Measurements from ENCODE around the gene RNF41.

The RNF41 gene

DNA sequence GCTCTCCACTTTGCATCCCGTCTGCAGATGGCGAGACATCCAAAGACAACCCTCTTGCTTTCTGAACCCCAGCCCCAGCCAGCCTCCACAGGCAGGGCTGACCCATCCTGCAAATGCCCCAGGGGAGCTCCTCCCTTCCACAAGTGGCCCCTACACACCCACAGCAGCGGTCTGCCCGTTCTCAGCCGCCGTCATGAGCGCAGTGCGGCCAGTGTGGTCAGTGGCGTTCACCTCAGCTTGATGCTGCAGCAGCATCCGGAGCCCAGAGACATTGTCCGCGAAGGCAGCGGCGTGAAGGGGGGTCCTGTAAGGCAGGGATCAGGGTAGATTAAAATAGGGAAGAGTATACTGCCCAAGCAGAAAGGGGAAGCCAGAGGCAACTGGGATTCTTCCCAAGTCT, 22.8 kb upstream of the RNF41 start:
- DNase-seq (ENCODE audit: low read depth in 2 of 3, low spot score in 2 of 3): no peak

DNA sequence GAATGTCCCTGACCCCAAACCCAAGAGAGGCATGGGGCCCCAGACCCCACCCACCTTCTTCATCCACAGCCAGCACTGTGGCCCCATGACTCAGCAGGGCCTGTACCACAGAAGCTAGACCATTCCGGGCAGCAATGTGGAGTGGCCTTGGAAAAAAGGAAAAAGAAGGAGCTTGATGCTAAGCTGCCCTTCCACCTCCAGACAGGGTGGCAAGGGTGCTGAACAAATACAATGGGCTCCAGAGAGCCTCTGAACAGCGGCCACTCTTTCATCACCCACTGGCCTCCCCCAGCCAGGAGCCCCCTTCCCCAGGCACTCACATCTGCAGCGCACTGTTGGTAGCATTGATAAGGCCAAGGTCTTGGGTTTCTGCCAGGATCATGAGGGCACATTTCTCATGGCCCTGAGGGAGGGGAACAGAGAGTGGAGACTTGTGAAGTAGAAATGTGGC, 22.0 kb upstream of the RNF41 start:
- DNase-seq (ENCODE audit: low read depth in 2 of 3, low spot score in 2 of 3): no peak

DNA sequence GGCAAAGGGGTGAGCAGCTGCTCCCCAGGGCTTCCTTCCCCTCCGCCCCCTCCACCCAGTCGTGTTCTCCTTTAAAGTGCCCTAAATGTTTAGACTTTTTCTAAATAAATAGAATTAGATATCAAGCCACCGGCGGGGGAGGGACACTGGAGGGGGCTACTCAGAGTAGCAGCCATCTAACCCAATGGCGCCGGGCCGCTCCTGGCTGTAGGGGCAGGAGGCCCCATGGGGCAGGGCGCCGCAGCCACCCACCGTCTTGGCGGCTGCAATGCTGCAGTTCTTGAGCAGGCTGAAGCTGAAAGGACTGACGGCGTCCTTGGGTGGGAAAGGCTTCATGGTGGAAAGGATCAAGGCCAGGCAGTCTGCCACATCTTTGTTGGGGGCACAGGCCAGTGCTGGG, 21.3 kb upstream of the RNF41 start:
- DNase-seq (ENCODE audit: low read depth in 2 of 3, low spot score in 2 of 3): no peak

DNA sequence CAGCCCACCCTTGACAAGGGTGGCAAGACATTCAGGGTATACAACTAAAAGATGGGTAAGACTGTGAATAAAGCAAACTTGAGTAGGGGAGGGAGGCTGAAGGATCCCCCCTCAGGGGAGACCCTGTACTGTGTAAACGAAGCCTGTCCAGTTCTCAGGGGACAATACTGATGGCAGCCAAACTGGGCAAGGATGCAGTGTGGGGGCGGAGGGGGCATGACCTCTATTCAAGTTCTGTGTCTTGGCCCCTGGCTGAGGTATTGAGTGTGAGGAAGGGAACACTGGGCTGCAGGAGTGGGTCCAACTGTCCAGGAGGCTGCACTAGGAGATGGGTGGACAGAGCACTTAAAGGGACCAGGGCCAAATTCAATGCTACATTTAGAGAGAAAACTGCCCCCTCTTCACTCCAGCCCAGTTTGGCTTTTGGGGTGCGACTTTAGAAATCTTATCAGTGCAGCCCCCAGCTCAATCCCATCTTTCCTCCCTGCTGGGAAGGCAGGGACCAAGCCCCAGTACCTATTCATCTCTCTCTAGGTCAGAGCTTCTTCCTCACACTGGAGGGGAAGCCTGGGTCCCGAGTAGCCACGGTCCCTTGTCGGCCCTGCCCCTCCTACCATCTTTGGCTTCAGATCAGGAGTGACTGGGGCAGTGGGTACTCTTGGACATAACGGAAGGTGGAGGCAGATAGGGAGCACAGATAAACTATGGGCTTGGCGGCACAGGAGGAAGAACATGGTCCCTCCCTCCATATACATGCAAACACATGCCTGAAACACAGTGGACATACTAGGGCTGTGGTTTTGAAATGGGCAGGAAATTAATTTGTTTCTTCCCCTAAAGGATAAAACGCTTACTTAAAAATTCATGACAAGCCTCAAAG, 19.9 kb upstream of the RNF41 start:
- no peak for DNase-seq (ENCODE audit: low read depth in 2 of 3, low spot score in 2 of 3)

DNA sequence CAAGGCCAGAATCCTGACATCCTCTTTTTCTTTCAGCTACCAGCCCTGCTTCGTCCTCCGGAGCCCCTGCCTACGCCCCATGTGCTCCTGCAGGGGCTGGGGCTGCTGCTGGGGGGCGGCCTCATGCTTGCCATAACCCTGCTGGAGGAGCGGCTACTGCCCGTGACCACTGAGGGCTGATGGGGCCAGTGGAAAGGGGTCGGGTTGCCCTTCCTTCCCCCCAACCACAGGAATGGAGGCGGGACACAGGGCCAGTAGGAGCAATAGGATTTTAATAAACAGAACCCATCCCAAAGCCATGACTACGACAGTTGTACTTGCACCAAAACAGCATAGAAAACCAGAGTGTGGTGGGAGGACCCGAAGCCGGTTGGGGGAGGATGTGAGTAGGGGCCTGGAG, 15.8 kb upstream of the RNF41 start:
- DNase-seq (ENCODE audit: low read depth in 2 of 3, low spot score in 2 of 3): no peak

DNA sequence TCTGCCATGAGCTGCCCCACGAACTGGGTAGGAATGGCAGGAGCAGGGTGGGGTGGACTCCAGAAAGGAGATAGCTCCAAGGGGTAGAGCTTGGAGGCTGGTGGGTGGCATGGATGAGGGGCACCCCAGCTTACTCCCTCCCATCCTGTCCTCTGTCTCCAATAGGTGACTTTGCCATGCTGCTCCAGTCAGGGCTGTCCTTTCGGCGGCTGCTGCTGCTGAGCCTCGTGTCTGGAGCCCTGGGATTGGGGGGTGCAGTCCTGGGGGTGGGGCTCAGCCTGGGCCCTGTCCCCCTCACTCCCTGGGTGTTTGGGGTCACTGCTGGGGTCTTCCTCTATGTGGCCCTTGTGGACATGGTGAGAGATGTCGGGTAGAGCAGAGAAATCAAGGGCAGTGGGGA, 15.3 kb upstream of the RNF41 start:
- no peak for DNase-seq (ENCODE audit: low read depth in 2 of 3, low spot score in 2 of 3)

DNA sequence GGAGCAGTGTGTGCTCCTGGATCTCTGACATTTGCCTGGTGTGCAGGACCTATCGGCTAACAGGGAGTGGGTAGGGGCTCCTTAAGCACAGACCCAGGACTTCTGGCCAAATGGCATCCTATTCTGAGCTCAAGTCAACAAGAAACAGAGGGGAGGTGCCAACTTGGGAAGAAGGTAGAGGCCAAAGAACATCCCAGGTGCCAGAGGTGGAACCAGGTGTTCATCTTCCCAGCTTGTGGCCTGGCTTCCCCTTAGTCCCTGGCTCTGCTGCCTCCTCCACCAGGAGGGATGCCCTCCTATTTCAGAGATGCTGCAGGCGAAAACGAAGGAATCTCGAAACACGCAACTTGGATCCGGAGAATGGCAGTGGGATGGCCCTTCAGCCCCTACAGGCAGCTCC, 14.4 kb upstream of the RNF41 start:
- no peak for DNase-seq (ENCODE audit: low read depth in 2 of 3, low spot score in 2 of 3)

DNA sequence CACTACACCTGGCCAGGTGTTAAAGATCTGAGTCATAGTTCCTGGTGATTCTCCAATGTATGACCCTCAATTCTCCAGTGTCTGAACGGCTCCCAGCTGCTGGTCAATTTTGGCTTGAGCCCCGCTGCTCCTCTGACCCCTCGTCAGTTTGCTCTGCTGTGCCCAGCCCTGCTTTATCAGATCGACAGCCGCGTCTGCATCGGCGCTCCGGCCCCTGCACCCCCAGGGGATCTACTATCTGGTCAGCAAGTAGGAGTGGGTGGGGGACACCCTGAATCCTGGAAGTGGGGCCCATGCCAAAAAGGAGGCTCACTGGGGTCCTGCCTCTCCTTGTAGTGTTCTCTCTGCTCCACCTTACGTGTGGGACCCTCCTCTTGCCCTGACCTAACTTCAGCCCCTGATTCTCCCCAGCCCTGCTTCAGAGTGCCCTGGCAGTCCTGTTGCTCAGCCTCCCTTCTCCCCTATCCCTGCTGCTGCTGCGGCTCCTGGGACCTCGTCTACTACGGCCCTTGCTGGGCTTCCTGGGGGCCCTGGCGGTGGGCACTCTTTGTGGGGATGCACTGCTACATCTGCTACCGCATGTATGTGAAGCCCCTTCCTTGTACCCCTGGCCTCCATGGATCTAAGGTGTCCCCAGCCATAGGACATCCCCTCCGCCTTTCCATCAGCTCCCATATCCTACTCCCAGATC, 13.2 kb upstream of the RNF41 start:
- DNase-seq (ENCODE audit: low read depth in 2 of 3, low spot score in 2 of 3): no peak

DNA sequence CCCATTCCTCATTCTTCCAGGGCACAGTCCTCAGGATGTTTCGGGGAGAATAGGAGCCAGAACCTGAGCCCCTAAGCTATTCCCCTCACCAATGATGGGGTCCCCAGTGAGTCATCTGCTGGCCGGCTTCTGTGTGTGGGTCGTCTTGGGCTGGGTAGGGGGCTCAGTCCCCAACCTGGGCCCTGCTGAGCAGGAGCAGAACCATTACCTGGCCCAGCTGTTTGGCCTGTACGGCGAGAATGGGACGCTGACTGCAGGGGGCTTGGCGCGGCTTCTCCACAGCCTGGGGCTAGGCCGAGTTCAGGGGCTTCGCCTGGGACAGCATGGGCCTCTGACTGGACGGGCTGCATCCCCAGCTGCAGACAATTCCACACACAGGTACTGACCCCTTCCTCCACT, 9.5 kb upstream of the RNF41 start:
- no peak for DNase-seq (ENCODE audit: low read depth in 2 of 3, low spot score in 2 of 3)

DNA sequence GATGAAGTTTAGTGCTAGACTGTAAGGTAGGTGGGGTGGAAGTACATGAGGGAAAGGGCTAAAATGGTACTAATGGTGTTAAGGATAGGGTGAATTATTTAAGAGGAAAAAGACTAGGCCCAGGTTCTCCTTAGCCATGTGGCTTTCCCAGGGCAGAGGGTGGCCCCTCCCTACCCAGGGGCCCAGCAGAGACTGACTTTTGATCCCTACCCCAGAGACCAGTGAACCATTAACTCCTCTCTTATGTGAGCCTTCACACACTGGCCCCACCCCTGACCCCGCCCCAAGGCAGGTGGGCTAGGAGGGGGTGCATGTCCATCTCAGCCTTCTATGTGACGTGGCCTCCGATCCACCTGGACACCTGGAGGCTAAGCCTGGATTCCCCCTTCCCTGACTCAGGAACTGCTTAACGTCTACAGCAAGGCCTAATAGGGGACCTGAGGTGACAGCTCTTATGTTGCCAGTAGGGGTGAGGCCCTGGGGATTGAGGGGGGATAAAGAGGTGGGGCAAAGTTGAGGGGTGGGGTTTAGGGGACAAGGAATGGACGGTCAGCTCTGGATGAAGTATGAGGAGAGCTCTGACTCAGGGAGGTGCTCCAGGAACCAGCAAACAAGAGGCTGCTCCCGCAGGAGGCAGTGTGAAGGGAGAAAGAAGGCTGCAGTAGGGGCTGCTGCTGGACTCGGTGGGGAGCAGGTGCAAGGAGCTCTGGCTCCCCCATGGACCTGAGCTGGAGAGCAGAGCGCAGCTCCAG, 8.9 kb upstream of the RNF41 start:
- DNase-seq (ENCODE audit: low read depth in 2 of 3, low spot score in 2 of 3): no peak

DNA sequence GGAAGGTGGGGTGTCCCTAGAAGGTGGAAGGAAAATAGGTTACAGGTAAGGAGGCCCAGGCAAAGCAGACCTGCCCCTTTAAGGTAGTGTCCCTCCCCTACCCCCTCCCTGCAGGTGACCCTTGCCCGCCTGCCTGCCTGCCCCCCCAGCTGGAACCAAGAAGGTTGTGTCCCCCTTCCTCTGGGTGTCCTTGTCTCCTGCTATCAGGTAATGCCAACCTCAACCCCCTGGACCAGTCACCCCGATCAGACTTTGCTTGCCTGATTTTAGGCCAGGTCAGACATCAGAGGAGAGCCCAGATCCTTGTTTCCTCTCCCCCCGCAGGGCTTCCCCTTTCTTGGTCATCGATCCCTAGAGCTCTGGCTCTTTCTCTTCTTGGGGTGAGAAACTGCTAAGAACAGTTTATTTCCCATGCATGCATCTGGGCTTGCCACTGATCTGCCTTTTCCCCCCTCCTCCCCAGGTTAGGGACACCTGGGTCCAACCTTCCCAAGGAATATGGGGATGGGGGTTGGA, 8.3 kb upstream of the RNF41 start, which contains the start of gene SLC39A5:
TSS of gene SLC39A5 (plus strand) at position 136 of the 516 bp plus-strand sequence. CDS start 1,224 bp downstream, outside the sequence.
- no peak for DNase-seq (ENCODE audit: low read depth in 2 of 3, low spot score in 2 of 3)

DNA sequence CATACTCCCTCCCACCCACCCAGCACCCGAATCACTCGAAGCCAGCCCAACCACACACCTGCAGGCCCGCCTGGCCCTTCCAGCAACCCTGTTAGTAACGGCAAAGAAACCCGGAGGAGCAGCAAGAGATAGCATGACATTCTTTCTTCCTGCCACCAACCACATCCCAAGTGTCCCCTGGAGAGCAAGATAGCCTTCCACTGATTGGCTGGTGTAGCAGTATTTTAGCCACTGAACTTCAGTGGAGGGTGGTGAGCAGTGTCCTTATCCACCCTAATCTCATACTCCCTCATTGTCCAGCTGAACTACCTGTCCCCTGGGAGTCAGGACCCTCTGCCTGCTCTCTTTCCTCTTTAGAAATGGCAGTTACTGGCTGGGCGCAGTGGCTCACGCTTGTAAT, 7.4 kb upstream of the RNF41 start:
- no peak for DNase-seq (ENCODE audit: low read depth in 2 of 3, low spot score in 2 of 3)

DNA sequence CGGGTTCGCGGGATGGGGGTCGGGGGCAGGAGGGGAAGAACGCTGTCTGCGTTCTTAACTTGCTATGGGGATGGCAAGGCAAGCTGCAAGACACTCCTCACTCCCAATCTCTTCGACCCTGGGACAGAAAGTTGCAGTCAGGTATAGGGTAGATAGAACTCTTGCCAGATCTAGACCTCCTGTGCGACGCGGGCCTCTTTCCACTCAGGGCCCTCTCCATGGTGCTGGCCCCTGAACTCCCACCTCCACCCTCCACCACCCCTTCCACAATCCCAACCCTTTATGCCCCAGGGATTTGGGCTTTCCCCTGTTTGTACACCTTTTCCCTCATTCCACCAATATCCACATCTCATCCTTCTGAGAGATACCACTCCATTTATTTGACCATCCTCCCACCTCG, 3.2 kb upstream of the RNF41 start:
- DNase-seq (ENCODE audit: low read depth in 2 of 3, low spot score in 2 of 3): no peak

DNA sequence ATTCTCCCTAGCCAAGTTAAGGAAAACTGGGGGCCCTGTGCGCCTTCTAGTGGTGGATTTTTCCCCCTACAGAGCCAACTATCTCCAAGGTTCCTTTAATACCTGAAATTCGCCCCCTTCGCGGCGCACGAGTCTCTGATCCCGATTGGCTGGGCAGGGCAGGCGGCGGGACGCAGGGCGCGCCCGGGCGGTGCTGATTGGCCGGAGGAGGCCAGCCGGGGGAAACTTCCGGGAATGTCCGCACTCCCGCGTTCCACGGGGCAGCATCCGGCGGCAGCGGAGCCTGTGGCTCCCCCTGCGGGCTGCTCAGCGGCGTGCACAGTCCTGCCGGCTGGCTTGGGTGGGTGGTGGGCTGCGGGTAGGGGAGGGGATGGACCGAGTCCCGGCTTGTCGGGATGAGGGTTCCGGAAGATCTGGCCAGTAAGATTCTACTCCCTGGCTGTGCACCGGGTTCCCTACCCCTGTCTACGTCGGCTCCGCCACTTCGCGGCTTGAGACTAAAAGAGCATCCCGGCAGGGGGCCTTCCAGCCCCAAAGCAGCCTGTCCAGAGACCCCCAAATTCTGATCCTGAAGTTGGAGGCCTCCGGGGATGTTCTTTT, 2.5 kb upstream of the RNF41 start, which contains the start of gene NABP2:
TSS of gene NABP2 (plus strand) at position 241 of the 600 bp plus-strand sequence. CDS start 515 bp downstream, outside the sequence.
- DNase-seq (ENCODE audit: low read depth in 2 of 3, low spot score in 2 of 3): peak; percentile 84 to 95 (median 90)

DNA sequence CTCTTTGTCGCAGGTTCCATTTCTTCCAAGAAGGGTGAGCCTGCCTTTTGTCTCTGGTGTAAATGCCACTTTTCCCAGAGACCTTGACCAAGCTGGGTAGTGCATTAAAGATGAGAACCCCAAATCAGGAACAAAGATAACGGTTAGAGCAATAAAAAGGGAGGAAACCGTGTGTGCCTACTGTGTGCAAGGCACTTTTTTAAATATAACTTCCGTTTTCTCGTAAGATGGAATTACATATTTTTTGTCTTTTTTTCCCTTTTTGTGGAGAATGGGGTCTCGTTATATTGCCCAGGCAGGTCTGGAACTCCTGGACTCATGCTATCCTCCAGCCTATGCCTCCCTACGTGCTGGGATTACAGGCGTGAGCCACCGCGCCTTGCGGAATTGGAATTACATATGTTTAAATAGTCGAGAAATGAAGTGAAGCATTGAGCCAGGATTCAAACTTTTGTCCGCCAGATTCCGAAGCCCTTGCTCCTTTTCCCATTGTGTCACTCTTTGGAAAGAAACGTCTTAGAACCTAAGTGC, 1.9 kb upstream of the RNF41 start:
- DNase-seq (ENCODE audit: low read depth in 2 of 3, low spot score in 2 of 3): no peak

DNA sequence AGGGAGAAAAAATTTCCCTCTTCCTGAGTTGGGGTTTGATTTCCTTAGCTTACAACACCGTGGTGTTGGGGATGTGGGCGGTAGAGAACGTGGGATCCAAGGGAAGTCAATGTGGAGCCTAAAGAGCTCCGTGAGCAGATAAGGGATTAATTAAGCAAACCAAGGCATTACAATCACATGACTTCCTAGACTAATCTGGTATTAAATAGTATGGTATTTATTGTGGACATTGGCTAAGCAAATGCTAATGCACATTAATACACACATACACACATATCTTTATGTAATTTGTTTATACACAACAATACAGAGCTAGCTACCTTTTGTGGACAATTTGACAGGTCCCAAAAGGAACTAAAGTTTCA, 791 bp upstream of the RNF41 start:
- DNase-seq (ENCODE audit: low read depth in 2 of 3, low spot score in 2 of 3): no peak

DNA sequence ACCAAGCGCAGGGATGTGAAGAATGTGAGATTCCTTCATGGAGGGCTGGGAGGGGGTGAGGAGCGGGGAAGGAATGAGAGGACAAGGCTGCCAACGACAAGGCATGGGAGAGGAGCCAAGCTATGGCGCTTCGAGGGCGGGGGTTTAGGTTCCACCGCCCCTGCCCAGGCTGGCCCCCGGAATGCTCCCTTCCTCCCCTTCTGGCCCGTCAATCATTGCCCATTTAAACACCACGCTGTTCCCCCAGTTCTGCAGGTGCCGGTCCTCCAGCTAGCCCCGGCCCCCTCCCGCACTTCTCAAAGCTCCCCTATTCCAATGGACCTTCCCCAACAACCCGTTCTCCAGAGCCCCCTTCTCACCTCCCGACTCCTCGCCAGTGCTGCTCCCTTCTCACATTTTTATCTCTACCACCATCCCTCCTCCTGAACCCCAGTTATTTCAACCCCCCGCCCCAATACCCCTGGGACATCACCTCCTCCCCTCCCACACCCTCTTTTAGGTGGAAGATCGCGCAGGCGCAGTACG, 428 bp downstream of the RNF41 start:
- DNase-seq (ENCODE audit: low read depth in 2 of 3, low spot score in 2 of 3): no peak

DNA sequence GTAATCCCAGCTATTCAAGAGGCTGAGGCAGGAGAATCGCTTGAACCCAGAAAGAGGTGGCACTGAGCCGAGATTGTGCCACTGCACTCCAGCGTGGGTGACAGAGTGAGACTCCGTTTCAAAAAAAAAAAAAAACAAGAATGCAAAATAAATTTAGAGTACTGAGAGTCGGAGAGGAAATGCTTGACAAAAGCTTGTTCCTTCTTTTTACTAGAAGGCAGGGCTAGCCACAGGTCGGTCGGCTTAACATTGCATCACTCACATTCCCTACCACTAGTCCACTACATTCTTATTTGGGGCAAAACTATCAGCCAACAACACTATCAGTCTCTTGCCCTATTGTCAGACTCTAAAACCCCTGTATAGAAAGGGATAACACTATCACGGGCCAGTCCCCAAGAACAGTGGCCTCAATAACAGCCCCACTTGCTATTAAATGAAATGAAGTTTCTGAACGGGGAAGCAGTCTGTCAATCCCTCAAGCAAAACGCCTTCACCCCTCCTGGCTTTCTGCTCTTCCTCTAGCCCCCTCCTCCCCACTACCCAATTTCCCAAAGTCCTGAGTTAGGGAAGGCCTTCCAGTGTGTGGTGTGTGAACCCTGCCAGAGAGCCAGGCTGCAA, 1.0 kb downstream of the RNF41 start:
- no peak for DNase-seq (ENCODE audit: low read depth in 2 of 3, low spot score in 2 of 3)

DNA sequence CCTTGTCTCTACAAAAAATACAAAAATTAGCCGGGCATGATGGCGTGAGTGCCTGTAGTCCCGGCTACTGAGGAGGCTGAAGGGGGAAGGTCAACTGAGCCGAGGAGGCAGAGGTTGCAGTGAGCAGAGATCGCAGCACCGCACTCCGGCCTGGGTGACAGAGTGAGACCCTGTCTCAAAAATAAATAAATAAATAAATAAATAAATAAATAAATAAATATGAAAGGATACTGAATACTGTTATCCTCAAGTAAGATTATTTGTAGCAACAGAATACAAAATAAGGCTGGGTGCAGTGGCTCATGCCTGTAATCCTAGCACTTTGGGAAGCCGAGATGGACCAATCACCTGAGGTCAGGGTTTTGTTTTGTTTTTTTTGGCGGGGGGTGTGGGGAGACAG, 1.9 kb downstream of the RNF41 start:
- DNase-seq (ENCODE audit: low read depth in 2 of 3, low spot score in 2 of 3): no peak

DNA sequence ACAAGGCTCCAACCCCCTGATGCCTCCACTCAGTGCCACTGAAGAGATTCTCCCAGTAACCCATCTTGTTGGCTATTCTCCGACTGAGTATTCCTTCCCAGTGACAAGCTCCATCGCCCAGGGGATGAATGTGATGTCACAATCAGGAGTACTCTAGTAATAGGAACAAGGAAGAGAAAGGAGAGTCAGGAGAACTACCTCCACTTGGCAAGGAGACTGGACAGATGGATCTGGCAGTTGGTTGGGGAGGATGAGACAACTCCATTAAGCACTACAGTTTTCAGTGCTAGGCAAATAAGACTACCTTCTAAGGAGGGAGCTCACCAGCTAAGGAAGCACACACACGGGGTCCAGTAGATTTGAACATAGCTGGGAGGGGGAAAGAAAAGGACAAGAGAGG, 5.3 kb downstream of the RNF41 start:
- no peak for DNase-seq (ENCODE audit: low read depth in 2 of 3, low spot score in 2 of 3)

All from activated CD8-positive, alpha-beta memory T cell treated with anti-CD3 and anti-CD28 coated beads for 48 hours (primary cell).